ENCODE data around the gene CST11.

GRCh38 chr20:23408957-23409356 is 43.7 kb downstream of the CST11 start:
- TF ChIP-seq CTCF (IDR thresholded peaks at IDR 0.05), result no peak
- no peak for TF ChIP-seq ZFX (IDR thresholded peaks at IDR 0.05; ENCODE audit: borderline replicate concordance)
